Type B pancreatic cell (in vitro differentiated cells): ENCODE data around the gene FAM20B. TPM values are rescaled to one million over a fixed set of nuclear protein-coding genes. Genes with fewer than 3 reads are reported as not detected.

ENCODE experiments used
- DNase-seq: peaks from one replicate; pipeline ENCODE4 v3.0.0; 2021; ENCODE audit warnings: mixed read lengths; ENCODE audit not compliant: unreplicated experiment; ENCODE audit errors: extremely low spot score
- H3K27ac Mint-ChIP-seq: 2 replicates; pipeline ENCODE4 v1.8.0; 2021; ENCODE audit warnings: mild to moderate bottlenecking, mixed read lengths
- H3K27me3 Mint-ChIP-seq: 2 replicates; pipeline ENCODE4 v1.8.0; 2021; ENCODE audit warnings: mixed read lengths
- H3K36me3 Mint-ChIP-seq: 2 replicates; pipeline ENCODE4 v1.8.0; 2021; ENCODE audit warnings: mixed read lengths
- H3K4me1 Mint-ChIP-seq: one replicate; pipeline ENCODE4 v1.8.0; 2021; ENCODE audit warnings: mixed read lengths; ENCODE audit not compliant: unreplicated experiment
- H3K4me3 Mint-ChIP-seq: 2 replicates; pipeline ENCODE4 v1.8.0; 2021; ENCODE audit warnings: mild to moderate bottlenecking, mixed read lengths
- H3K9me3 Mint-ChIP-seq: 2 replicates; pipeline ENCODE4 v1.8.0; 2021; ENCODE audit warnings: mixed read lengths
- total RNA-seq: library from RNA; stranded (reverse); gene quantifications from 2 replicates; pipeline ENCODE4 v1.2.1, GENCODE V29; 2021; ENCODE audit warnings: low replicate concordance
- TF ChIP-seq, protein P1 (sequence below): fragments of 200-600 bp; sonication (generic); conservative IDR thresholded peaks from 2 replicates; pipeline ENCODE4 v1.5.0; 2021; ENCODE audit warnings: antibody characterized with exemption, mild to moderate bottlenecking

FAM20B gene
- total RNA-seq, 1 donor from 2014 or later: 41.0 TPM

- Mint-ChIP-seq H3K4me3 (no peak overlapping the region), H3K27ac (no peak overlapping the region), H3K4me1 (peaks cover 6% of the 10 kb centered on the region), H3K27me3 (no peaks in the 10 kb centered on the region), H3K9me3 (no peaks in the 10 kb centered on the region), H3K36me3 (peaks cover 16% of the 10 kb centered on the region)
- DNase-seq: no peak
- TF ChIP-seq, protein P1, sequence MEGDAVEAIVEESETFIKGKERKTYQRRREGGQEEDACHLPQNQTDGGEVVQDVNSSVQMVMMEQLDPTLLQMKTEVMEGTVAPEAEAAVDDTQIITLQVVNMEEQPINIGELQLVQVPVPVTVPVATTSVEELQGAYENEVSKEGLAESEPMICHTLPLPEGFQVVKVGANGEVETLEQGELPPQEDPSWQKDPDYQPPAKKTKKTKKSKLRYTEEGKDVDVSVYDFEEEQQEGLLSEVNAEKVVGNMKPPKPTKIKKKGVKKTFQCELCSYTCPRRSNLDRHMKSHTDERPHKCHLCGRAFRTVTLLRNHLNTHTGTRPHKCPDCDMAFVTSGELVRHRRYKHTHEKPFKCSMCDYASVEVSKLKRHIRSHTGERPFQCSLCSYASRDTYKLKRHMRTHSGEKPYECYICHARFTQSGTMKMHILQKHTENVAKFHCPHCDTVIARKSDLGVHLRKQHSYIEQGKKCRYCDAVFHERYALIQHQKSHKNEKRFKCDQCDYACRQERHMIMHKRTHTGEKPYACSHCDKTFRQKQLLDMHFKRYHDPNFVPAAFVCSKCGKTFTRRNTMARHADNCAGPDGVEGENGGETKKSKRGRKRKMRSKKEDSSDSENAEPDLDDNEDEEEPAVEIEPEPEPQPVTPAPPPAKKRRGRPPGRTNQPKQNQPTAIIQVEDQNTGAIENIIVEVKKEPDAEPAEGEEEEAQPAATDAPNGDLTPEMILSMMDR: no peak
Observed at GRCh38 chr1:179103999-179104398, 78.3 kb downstream of the FAM20B start.

- no peaks in the 10 kb centered on the region for H3K9me3 Mint-ChIP-seq
Observed at GRCh38 chr1:179104611-179105250, 79.0 kb downstream of the FAM20B start.

DNA sequence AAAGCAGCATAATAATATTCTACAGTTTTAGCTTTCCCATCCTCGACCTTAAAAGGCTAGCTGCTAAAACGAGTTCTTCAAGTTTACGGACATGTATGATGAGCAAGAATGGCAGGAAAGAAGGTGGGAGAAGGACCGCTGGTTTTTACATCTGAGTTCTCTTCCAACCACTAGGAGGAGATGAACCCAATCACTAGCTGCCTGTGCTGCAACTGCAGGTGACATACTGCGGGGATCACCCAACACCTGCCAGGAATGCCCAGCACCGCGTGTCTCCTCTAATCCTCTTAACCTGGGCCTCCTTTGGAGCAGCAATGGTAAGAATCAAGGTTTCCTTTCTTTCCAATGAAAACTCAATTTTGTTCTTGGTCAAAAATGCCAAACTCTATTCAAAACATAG lies 79.7 kb downstream of the FAM20B start:
- Mint-ChIP-seq H3K9me3 (no peaks in the 10 kb centered on the region), H3K27me3 (no peaks in the 10 kb centered on the region), H3K27ac (peak overlapping the region; percentile 38), H3K4me1 (peaks cover 6% of the 10 kb centered on the region), H3K36me3 (peaks cover 8% of the 10 kb centered on the region), H3K4me3 (no peak overlapping the region)
- TF ChIP-seq, protein P1: peak; percentile 65
- DNase-seq: no peak

More at GRCh38 chr1:179104611-179105250, 79.0 kb downstream of the FAM20B start:
- DNase-seq: no peak
- TF ChIP-seq, protein P1: no peak
- Mint-ChIP-seq H3K4me1 (peaks cover 6% of the 10 kb centered on the region), H3K27me3 (no peaks in the 10 kb centered on the region), H3K36me3 (peaks cover 11% of the 10 kb centered on the region), H3K4me3 (no peak overlapping the region), H3K27ac (peak overlapping the region; percentile 38)

GRCh38 chr1:179107706-179108629 lies 82.3 kb downstream of the FAM20B start:
- no peak for DNase-seq
- no peak overlapping the region for H3K4me3 Mint-ChIP-seq
- peaks cover 4% of the 10 kb centered on the region for H3K36me3 Mint-ChIP-seq
- no peaks in the 10 kb centered on the region for H3K27me3 Mint-ChIP-seq
- H3K9me3 Mint-ChIP-seq: no peaks in the 10 kb centered on the region
- TF ChIP-seq, protein P1: no peak
- H3K27ac Mint-ChIP-seq: no peak overlapping the region
- peaks cover 6% of the 10 kb centered on the region for H3K4me1 Mint-ChIP-seq

GRCh38 chr1:179108644-179109043 lies 83.0 kb downstream of the FAM20B start:
- no peaks in the 10 kb centered on the region for H3K27me3 Mint-ChIP-seq
- no peak for DNase-seq
- peaks cover 6% of the 10 kb centered on the region for H3K4me1 Mint-ChIP-seq
- H3K9me3 Mint-ChIP-seq: no peaks in the 10 kb centered on the region
- peaks cover 4% of the 10 kb centered on the region for H3K36me3 Mint-ChIP-seq
- no peak overlapping the region for H3K4me3 Mint-ChIP-seq
- H3K27ac Mint-ChIP-seq: no peak overlapping the region
- TF ChIP-seq, protein P1: no peak
